Stimulated activated CD4-positive, alpha-beta T cell treated with anti-CD3 and anti-CD28 coated beads, Interleukin-1b, Interleukin-23, amount 100 ng/mL, for 48 hours (primary cell): ENCODE measurements around the gene ARVCF.
"Not testable (repeated sequence)": the region's sequence is repeated elsewhere in the genome, so short reads cannot be mapped to it uniquely, and the experiment has no call there.

ENCODE experiments used
- DNase-seq: peaks from one replicate; pipeline ENCODE4 v3.0.0-alpha.2; 2020

ARVCF gene

DNA sequence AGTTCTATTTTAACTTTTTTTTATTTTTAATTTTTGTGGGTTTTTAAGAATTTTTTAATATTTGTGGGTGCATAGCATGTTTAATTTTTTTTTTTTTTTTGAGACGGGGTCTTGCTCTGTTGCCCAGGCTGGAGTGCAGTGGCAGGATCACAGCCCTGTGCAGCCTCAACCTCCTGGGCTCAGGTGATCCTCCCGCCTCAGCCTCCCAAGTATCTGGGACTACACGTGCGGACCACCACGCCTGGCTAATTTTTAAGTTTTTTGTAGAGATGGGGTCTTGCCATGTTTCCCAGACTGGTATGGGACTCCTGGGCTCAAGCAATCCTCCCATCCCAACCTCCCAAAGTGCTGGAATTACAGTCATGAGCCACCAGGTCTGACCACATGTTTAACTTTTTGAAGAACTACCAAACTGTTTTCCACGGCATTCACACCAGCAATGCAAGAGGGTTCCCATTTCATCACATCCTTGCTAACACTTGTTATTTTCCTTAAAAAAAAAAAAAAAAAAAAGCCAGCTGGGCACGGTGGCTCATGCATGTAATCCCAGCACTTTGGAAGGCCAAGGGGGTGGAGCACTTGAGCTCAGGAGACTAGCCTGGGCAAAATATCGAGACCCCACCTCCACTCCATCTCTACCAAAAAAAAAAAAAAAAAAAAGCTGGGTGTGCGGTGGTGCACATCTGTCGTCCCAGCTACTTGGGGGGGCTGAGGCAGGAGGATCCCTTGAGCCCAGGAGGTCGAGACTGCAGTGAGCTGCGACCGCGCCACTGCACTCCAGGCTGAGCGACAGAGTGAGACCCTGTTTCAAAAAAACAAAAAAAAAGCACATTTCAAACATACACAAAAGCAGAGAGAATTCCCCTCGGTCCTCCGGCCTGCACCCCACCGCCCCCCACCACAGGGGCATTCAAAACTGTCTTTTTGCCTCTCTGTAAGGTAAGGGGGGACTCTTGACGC, 58.3 kb downstream of the ARVCF start:
- DNase-seq, result no peak

GRCh38 chr22:19957445-19957844, 59.2 kb downstream of the ARVCF start:
- no peak for DNase-seq

DNA sequence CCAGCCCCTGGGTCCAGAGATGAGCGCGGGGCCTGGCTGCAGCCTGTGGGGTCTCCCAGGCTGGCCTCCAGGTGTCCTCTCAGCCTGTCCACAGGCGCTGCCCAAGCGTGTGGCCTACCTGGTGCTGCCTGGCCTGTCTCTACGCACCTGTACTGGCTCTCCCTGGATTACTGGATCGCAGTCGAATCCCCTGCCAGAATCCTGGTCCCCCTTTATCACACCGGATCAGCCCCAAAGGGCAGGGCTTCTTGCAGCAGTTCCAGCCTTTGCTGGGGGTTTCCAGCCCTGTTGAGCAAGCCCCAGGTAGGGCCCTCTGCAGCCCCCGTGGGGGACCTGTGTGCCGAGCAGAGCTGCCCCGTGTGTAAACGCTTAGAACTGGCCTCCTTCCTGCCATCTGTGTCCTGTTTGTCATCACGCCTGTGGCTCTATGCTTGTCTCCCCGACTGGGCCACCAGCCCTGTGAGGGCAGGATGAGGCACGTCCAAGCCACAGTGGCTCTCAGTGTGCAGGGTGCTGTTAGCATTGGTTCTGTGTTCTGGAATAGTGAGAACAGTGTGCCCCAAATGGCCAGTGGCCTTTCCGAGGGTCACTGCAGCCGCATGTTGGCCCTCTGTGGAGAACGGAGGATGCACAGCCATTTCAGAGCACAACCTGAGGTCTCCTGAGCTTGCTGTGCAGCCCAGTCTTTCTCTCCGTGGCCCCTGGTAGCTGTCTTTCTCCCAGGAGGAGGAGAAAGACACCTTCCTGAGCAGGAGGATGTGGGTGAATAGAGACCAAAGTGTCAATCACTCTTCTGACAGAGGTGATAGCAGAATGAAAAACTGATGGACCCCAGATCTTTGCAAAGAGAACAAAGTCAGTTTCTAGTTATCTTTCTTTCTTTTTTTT, 61.1 kb downstream of the ARVCF start:
- no peak for DNase-seq

GRCh38 chr22:19951346-19951745, 65.3 kb downstream of the ARVCF start:
- no peak for DNase-seq

GRCh38 chr22:19948057-19948760, 68.4 kb downstream of the ARVCF start:
- DNase-seq, result no peak

DNA sequence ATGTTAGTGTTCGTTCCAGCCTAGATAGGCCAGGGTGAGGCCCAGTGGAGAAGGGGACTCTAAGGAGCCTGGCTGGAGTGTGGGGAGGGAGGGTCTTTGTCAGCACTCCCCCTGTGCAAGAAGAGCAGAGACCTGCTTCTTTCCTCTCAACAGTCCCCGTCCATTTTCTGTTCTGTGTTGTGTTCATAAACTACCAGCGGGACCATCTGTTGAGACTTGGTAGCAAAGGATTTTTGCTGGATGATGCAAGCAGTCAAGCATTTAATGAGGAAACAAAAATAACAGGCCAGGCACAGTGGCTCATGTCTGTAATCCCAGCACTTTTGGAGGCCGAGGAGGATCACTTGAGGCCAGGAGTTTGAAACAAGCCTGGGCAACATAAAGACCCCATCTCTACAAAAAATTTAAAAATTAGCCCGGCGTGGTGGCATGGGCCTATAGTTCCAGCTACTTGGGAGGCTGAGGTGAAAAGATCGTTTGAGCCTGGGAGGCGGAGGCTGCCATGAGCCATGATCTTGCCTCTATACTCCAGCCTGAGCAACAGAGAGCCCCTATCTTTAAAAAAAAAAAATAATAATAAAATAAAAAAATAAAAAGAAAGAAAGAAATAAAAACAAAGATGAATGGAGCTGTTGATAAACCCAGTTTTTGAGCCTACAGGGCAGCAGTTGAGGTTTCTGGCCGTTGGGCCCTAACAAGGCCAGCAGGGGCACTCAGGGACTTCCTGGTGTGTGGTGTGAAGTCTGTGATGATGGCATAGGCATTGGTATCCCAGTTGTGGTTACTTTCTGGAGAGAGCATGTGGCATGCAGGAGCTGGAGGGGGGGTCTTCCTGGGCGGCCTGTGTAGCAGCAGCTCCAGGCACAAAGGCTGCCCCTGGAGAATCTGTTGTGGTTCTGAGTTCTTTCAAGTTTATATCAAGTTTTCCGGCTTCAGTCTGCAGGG, 73.3 kb downstream of the ARVCF start:
- DNase-seq, result no peak

GRCh38 chr22:19942157-19943081, 74.2 kb downstream of the ARVCF start:
- DNase-seq, result peak; percentile 12

GRCh38 chr22:19941365-19942082, 75.1 kb downstream of the ARVCF start, which contains the start of the genes COMT and TXNRD2:
COMT (plus strand) TSS chr22:19941772; CDS start chr22:19962527, 20,755 bp downstream.
TXNRD2 (minus strand) TSS chr22:19941818; CDS start chr22:19941803, 15 bp downstream.
- DNase-seq, result peak; percentile 73

DNA sequence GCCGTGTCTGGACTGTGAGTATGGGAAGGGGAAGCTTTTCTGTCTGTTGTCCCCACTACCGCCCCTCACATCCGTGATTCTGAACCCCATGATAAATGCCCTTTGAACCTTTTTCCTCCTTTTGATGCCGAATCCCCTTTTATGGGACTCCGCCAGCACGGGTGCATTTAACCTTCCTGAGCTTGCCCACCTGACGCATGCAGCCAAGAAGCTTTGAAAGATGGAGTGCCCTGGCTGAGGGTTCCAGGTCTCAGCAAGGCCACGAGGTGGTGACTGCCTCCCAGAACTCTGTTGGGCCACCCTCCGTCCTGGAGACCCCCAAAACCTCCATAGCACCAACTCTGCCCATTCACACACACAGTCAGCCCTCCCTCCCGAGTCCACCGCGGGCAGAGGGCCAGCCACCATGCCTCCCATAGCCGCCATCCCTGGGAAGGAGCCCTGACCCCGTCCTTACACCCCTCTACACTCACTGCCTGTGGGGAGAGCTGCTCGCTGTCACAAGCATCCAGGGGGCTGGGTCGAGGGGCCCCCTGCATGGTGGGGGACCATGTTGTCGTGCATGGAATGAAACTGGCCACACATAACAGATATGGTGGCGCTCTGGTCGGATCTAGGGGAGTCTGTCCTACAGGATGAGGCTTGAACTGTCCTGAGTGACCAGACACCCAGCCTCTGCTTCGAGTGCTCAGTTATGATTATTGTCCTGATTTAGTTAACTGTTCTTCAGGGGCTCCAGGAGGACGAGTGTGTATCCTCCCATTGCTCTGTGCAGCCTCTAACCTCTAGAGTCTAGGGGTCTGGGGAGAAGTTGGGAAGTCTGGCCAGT, 75.9 kb downstream of the ARVCF start:
- DNase-seq, result no peak

DNA sequence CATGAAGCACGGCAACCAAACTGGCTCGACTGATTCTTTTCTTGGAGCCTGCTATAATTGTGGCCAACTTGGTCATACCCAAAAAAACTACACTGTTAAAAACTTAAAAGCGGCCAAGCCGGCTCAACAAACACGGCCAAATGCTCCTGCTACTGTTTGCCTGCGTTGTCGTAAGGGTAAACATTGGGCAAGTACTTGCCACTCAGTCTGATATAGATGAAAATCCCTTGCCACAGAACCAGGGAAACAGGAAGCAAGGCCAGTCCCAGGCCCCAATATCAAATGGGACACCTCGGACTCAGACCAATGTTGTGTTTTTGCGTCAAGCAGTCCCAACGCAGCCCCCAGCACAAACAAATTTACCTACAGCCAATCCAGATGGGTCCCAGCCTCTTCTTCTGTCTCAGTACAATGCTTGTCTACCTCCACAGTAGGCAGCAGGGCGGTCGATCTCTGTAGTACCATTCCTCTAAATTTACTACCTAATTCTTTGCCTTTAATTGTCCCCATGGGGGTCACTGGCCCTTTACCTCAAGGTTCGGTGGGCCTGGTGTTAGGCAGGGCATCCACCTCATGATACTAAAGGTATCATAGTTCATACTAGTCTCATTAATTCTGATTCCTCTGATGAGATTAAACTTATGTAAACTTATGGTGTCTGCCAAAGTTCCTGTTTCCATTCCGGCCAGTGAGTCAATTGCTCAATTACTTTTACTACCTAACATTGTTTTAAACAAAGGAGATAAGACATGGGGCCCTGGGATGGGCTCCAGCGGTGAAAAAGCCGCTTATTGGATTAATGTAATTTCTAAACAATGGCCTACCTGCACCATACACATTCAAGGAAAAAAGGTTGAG, 78.8 kb downstream of the ARVCF start:
- DNase-seq, result no peak

GRCh38 chr22:19936513-19936912, 80.1 kb downstream of the ARVCF start:
- DNase-seq, result no peak

DNA sequence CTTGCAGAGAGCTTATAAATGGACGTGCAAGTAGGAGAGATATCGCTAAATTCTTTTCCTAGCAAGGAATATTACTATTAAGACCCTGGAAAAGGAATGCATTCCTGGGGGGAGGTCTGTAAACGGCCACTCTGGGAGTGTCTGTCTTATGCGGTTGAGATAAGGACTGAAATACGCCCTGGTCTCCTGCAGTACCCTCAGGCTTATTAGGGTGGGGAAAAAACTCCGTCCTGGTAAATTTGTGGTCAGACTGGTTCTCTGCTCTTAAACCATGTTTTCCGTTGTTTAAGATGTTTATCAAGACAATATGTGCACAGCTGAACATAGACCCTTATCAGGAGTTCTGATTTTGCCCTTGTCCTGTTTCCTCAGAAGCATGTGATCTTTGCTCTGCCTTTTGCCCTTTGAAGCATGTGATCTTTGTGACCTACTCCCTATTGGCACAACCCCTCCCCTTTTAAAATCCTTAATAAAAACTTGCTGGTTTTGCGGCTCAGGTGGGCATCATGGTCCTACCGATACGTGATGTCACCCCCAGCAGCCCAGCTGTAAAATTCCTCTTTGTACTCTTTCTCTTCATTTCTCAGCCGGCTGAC, 81.4 kb downstream of the ARVCF start:
- DNase-seq, result not testable (repeated sequence)

DNA sequence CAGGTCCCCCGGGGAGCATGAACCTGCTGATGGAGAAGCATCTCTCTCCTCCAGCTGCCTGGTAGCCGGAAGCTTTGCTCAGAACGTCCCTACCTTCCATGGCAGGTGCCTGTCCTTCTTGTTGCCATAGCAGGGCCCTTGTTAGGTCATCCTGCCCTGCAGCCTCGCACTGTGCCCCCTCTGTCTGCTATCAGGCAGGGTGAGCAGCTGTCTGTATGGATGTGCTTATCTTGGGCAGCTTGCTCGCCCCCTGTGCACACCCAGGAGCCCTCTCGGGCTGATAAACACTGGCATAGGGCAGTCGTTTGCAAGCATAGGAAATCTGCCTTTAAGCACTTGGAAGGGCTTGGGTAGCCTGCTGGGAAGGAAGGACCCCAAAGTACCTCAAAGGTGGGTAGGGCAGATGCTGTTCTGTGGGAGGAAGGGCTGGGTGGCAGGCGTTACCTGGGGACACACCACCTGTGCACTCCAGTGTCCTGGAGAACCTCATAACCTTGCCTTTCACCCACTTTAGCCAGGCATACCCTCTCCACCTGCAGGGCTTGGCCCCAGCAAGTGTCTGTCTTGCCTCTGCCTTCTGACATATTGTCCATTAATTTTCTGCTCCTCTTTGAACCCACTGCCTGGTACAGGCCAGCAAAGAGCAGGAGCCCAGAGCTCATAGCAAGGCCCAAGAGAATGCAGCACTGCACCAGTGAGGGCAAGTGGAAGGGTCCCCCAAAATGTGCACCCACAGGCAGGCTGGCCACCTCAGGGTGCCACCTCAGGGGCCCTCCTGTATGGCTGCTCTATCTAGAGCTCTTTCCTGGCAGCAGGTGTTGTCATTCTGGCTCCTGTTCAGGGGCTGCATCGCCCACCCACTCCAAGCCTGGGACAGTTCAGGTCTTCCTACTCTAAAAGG, 83.0 kb downstream of the ARVCF start:
- DNase-seq, result no peak

DNA sequence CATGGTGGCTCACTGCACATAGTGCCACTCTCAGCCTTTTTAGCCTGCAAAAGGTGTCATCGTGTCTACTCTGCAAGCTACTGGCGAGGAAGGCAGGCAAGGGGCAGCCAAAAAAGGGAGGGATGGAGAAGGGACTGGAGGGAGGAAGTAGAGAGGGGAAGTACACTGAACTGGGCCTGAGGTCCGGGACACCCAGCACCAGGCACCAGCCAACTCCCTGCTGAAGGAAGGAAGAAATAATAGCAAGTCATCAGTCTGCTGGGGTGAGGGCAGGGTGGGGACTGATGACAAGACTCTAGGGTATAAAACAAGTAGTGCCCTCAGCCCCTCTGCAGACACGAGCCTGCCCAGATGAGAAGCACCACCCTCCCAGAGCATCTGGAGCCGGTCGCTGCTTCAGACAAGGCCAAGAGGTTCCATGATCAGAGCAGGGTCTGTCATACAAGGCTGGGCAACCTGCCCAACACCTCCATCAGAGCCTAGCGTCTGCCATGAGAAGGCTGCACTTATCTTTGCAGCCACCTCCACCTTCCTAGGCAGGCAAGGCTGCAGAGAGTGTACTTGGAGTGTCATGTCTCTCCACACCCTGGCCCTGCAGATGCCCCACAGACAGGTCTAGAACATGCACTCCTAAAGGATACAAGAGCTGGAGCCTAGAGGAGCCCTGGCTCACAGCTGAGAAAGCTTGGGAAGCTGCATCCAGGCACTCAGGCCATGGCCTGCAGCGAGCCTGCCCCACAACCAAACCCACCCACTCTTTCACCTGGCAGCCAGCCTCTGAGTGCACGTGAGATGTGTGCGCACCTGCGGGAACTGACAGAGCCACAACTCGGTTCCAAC, 84.0 kb downstream of the ARVCF start:
- no peak for DNase-seq

DNA sequence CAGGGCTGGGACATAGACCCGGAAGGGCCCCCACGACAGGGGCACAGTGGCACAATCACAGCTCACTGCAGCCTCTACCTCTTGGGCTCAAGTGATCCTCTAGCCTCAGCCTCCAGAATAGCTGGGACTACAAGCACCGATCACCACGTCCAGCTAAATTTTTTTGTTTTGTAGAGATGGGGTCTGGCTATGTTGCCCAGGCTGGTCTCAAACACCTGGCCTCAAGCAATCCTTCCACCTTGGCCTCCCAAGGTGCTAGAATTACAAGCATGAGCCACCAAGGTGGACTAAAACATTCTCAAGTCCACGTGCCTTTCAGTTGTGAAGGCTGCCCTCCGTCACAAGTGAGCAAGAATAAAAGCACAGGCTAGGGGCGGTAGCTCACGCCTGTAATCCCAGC, 85.1 kb downstream of the ARVCF start:
- no peak for DNase-seq
